GM21360 (cell line): ENCODE results near the gene KCNQ1OT1.

Experiments
- ATAC-seq: cut with Tn5 transposase; IDR thresholded peaks from one replicate; pipeline ENCODE4 v1.9.1; 2021; ENCODE audit warnings: mild to moderate bottlenecking, moderate library complexity; ENCODE audit not compliant: unreplicated experiment

KCNQ1OT1 gene

DNA sequence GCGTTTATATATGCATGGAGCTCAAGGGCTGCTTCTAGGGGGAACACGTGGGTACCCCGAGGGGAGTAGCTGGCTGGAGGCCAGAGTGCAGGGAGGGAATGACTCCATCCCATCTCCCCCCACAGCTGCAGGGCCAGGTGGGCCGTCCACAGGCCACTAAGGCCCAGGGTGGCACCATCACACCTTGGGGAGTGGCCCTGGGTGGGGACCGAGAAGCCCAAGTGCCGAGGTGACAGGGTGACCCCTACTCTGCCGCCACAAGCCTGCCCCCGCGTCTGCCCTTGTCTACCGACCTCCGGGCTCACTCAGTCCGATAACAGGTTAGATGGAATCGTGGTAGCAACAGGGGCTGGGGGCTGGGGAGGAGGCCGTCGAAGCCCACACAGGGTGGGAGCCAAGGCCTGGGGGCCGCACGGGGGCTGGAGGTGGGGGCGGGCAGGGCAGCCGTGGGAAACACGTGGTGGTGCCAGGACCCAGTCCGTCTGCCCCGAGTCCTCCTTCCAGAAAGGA is 125.7 kb downstream of the KCNQ1OT1 start:
- ATAC-seq, result no peak

- ATAC-seq, result no peak
Measured at GRCh38 chr11:2573240-2574042, 126.4 kb downstream of the KCNQ1OT1 start.

- ATAC-seq, result no peak
Measured at GRCh38 chr11:2572491-2573239, 127.1 kb downstream of the KCNQ1OT1 start.

DNA sequence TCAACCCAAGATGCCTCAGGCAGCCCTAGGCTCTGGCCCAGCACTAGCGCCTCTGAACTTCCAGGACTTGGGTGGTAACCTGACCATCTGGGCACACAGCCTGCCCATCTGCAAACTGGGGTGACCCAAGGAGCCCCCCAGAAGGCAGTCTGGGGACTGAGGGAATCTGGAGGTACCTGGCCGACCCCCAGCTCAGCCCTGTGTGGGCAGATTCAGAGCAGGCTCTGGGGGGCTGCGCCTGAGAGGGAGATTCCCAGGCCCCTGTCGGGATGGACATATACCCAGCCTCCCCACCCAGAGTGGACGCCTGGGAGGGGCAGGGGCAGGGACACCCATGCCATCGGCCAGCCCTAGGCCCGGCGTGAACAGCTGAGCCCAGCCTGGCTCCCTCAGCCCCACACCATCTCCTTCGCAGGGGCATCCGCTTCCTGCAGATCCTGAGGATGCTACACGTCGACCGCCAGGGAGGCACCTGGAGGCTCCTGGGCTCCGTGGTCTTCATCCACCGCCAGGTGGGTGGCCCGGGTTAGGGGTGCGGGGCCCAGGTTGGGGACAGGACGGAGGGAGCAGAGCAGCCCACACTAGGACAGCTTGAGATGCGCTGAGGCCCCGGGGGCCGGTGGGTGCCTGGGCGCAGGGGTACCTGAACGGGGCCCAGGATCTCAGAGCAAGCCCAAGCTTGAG is 128.1 kb downstream of the KCNQ1OT1 start:
- no peak for ATAC-seq

- no peak for ATAC-seq
Measured at GRCh38 chr11:2570841-2571597, 128.8 kb downstream of the KCNQ1OT1 start.

GRCh38 chr11:2570211-2570811 is 129.5 kb downstream of the KCNQ1OT1 start:
- ATAC-seq, result no peak

DNA sequence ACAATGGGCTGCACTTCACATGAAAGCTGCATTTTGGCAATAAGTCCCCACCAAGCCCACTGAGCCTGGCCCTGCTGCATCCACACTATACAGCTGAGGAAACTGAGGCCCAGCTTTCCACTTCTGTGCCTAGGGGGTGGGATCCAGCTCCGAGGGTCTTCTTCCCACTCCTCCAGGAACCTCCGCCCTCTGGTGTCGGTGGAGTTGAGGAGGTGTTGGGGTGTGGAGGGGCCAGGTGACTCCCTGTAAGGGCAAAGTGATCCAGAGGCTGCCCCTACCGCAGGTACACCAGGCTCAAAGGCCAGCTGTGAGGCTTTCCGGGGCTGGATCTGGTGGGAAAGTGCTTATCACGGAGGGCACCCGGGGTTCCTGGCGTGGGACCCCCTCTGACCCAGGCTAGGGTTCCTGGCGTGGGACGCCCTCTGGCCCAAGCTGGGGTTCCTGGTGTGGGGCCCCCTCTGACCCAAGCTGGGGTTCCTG is 130.0 kb downstream of the KCNQ1OT1 start:
- no peak for ATAC-seq

GRCh38 chr11:2569321-2569721 is 130.5 kb downstream of the KCNQ1OT1 start:
- no peak for ATAC-seq

DNA sequence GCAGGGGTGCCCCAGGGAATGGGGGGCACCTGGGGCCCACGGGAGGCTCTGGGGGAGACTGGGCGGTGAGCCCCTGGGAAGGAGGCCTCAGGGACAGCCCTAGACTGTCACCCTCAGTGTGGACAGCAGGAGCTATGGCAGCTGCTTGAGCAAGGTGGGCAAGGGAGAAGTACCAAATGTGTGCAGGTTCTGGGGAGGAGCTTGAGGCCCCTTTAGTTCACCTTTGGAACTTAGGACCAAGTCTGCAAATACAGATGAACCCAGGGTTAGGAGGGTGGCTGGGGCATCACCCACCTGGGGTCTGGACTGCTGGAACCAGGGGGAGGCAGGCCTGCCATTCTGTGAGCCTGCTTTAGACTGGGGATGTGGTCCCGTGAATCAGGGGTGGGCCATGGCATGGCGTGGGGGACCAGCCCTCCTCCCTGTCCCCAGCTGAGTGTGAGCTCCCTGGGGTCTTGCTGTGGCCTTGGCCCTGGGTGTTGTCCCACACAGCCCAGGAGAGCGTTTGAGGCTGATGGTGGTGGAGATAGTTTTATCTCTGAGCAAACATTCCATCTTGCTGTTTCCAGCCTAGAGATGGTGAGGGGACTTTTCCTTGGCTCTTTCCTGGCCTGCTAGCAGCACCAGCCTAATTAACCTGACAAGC is 132.6 kb downstream of the KCNQ1OT1 start:
- ATAC-seq, result no peak

- ATAC-seq, result no peak
Measured at GRCh38 chr11:2566223-2567025, 133.4 kb downstream of the KCNQ1OT1 start.

DNA sequence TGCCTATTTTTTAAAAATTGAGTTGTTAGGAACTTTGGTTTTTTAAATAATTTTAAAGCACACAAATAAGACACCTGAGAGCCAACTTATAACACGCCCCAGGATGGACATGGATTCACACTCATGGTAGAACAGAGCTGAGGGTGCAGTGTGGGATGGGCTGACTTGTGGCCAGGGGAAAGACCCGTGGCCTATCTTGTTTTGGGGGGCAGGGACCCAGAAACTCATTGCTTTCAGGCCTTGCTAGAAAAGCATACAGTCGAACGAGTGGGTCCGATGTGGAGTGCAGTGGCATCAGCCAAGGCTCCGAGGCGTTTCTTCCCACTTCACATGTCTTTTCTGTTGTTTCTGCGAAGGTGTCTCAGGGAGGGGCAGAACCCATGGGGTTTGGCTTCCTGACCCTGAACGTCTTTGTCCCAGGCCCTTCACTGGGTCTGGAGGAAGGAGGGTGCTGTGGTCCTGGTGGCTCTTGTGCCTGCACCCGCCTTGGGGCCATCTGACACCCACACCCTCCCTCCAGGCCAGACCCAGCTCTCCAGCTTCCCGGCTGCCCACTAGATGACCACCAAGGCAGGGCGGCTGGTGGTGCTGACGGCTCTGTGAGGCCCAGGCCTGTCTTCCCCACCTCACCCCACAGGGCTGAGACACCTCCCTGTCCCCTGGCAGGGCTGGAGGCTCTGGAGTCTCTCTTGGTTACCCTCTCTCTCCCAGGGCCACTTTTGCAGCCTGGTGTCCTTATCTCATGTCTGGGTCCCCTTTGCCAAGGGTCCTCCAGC is 134.2 kb downstream of the KCNQ1OT1 start:
- ATAC-seq, result no peak

- no peak for ATAC-seq
Measured at GRCh38 chr11:2564588-2565425, 135.0 kb downstream of the KCNQ1OT1 start.

DNA sequence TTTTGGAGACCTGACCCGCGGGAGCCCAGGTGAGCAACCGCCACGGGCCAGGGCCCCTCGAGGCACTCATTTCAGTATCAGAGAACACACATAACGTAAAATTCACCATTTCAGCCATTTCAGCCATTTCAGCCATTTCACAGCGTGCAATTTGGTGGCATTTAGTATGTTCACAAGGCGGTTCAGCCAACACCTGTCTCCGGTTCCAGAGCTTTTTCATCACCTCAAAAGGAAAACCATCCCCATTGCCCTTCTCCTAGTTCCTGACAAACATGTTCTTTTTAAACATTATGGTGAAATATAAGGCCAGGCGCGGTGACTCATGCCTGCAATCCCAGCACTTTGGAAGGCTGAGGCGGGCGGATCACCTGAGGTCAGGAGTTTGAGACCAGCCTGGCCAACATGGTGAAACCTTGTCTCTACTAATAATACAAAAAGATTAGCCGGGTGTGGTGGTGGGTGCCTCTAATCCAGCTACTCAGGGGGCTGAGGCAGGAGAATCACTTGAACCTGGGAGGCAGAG is 135.7 kb downstream of the KCNQ1OT1 start:
- ATAC-seq, result no peak

DNA sequence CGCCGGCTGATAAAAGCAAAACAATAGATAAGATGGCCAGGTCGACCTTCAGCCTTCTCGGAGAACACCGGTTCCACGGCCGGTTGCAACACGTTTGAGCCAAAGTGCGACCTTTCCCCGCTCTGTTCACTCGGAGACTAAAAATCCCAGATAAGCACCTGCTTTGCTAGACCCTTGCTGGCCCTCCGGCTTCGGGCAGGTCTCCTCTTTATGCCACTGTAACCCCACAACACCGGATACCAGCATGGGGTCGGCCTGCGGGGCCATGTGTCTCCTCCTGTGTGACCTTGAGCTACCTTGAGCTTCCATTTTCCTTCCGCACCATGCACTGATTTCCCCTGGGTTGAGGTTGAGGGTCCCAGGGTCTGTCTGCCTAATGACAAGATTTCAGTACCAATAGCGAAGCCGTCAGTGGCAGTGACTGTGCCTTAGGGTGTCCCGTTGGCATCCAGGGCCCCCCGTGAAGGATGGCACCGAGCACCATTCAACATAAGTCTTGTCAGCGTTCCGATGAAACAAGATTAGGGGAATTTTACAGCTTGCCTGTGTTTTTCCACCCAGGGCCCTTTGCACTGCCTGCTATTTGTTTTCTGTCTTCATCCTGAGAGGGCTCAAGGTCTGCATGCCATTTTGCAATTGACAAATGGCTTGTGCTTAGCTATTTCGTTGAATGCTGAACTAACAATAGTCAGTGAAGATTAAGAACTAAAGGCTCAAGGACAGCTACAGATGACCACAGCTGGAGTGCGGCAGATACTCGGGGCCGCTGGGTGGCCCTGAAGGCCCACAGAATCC is 136.4 kb downstream of the KCNQ1OT1 start:
- ATAC-seq, result no peak

GRCh38 chr11:2562890-2563212 is 136.9 kb downstream of the KCNQ1OT1 start:
- no peak for ATAC-seq
